Progenitor cell of endocrine pancreas (in vitro differentiated cells): ENCODE results near the gene EHF. TPM values are rescaled to one million over a fixed set of nuclear protein-coding genes. Genes with fewer than 3 reads are reported as not detected.

Experiments used
- DNase-seq: peaks from one replicate; pipeline ENCODE4 v3.0.0; 2021; ENCODE audit warnings: low spot score; ENCODE audit not compliant: unreplicated experiment
- H3K27ac Mint-ChIP-seq: 2 replicates; pipeline ENCODE4 v1.8.0; 2021; ENCODE audit warnings: mild to moderate bottlenecking, moderate library complexity, mixed read lengths
- H3K27me3 Mint-ChIP-seq: 2 replicates; pipeline ENCODE4 v1.8.0; 2021; ENCODE audit warnings: mixed read lengths
- H3K36me3 Mint-ChIP-seq: 2 replicates; pipeline ENCODE4 v1.8.0; 2022; ENCODE audit warnings: mixed read lengths; ENCODE audit not compliant: insufficient read depth
- H3K4me1 Mint-ChIP-seq: 2 replicates; pipeline ENCODE4 v1.8.0; 2021; ENCODE audit warnings: low read depth, mixed read lengths
- H3K4me3 Mint-ChIP-seq: 2 replicates; pipeline ENCODE4 v1.8.0; 2021; ENCODE audit warnings: low read depth, mild to moderate bottlenecking, moderate library complexity, mixed read lengths
- H3K9me3 Mint-ChIP-seq: 2 replicates; pipeline ENCODE4 v1.8.0; 2021; ENCODE audit warnings: low read depth, mixed read lengths
- total RNA-seq: library from RNA; stranded (reverse); gene quantifications from 2 replicates; pipeline ENCODE4 v1.2.1, GENCODE V29; 2021
- TF ChIP-seq, protein P1 (sequence below): fragments of 200-600 bp; sonication (generic); IDR thresholded peaks from one replicate; pipeline ENCODE4 v1.5.0; 2021; ENCODE audit warnings: antibody characterized with exemption, mild to moderate bottlenecking; ENCODE audit not compliant: unreplicated experiment

The EHF gene
- total RNA-seq, 1 donor from 2014 or later: 18.6 TPM

GRCh38 chr11:34605481-34606325 lies 15.2 kb upstream of the EHF start:
- Mint-ChIP-seq H3K27ac (no peak overlapping the region), H3K36me3 (no peaks in the 10 kb centered on the region), H3K4me3 (no peak overlapping the region), H3K4me1 (peaks cover 46% of the 10 kb centered on the region), H3K27me3 (no peaks in the 10 kb centered on the region), H3K9me3 (no peaks in the 10 kb centered on the region)
- TF ChIP-seq, protein P1, sequence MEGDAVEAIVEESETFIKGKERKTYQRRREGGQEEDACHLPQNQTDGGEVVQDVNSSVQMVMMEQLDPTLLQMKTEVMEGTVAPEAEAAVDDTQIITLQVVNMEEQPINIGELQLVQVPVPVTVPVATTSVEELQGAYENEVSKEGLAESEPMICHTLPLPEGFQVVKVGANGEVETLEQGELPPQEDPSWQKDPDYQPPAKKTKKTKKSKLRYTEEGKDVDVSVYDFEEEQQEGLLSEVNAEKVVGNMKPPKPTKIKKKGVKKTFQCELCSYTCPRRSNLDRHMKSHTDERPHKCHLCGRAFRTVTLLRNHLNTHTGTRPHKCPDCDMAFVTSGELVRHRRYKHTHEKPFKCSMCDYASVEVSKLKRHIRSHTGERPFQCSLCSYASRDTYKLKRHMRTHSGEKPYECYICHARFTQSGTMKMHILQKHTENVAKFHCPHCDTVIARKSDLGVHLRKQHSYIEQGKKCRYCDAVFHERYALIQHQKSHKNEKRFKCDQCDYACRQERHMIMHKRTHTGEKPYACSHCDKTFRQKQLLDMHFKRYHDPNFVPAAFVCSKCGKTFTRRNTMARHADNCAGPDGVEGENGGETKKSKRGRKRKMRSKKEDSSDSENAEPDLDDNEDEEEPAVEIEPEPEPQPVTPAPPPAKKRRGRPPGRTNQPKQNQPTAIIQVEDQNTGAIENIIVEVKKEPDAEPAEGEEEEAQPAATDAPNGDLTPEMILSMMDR: no peak
- no peak for DNase-seq

GRCh38 chr11:34606326-34607120 lies 14.4 kb upstream of the EHF start:
- H3K4me3 Mint-ChIP-seq: no peak overlapping the region
- H3K4me1 Mint-ChIP-seq: peaks cover 38% of the 10 kb centered on the region
- no peak for DNase-seq
- TF ChIP-seq, protein P1: no peak
- H3K27ac Mint-ChIP-seq: no peak overlapping the region
- no peaks in the 10 kb centered on the region for H3K27me3 Mint-ChIP-seq
- H3K36me3 Mint-ChIP-seq: no peaks in the 10 kb centered on the region
- no peaks in the 10 kb centered on the region for H3K9me3 Mint-ChIP-seq

- Mint-ChIP-seq H3K9me3 (no peaks in the 10 kb centered on the region), H3K27ac (no peak overlapping the region), H3K36me3 (no peaks in the 10 kb centered on the region), H3K4me1 (peaks cover 18% of the 10 kb centered on the region), H3K4me3 (no peak overlapping the region), H3K27me3 (no peaks in the 10 kb centered on the region)
- DNase-seq: no peak
- TF ChIP-seq, protein P1: no peak
Observed at GRCh38 chr11:34609187-34609751, 11.6 kb upstream of the EHF start.

GRCh38 chr11:34609850-34610249 lies 11.0 kb upstream of the EHF start:
- no peaks in the 10 kb centered on the region for H3K27me3 Mint-ChIP-seq
- no peaks in the 10 kb centered on the region for H3K9me3 Mint-ChIP-seq
- H3K4me3 Mint-ChIP-seq: no peak overlapping the region
- peaks cover 17% of the 10 kb centered on the region for H3K4me1 Mint-ChIP-seq
- no peaks in the 10 kb centered on the region for H3K36me3 Mint-ChIP-seq
- TF ChIP-seq, protein P1: no peak
- no peak overlapping the region for H3K27ac Mint-ChIP-seq
- no peak for DNase-seq

GRCh38 chr11:34610324-34611041 lies 10.4 kb upstream of the EHF start:
- no peaks in the 10 kb centered on the region for H3K9me3 Mint-ChIP-seq
- TF ChIP-seq, protein P1: no peak
- no peak overlapping the region for H3K27ac Mint-ChIP-seq
- no peaks in the 10 kb centered on the region for H3K36me3 Mint-ChIP-seq
- no peak for DNase-seq
- H3K4me1 Mint-ChIP-seq: peaks cover 15% of the 10 kb centered on the region
- H3K4me3 Mint-ChIP-seq: no peak overlapping the region
- H3K27me3 Mint-ChIP-seq: no peaks in the 10 kb centered on the region
